HEK293 (cell line): ENCODE data around the gene SLC25A11.

Experiments
- BCL11A ChIP-seq: fragments of 450-650 bp; formaldehyde crosslinking; IDR thresholded peaks from 2 replicates; pipeline ENCODE4 v1.5.1; 2016; ENCODE audit warnings: low read depth, missing biosample characterization, missing genetic modification characterization
- HOXD13 ChIP-seq: sonication (generic); formaldehyde crosslinking; IDR thresholded peaks from 2 replicates; pipeline ENCODE4 v1.8.0; 2022; ENCODE audit warnings: missing genetic modification reagents, borderline replicate concordance
- KLF17 ChIP-seq: fragments of 450-650 bp; formaldehyde crosslinking; IDR thresholded peaks from 2 replicates; pipeline ENCODE4 v1.5.1; 2016; ENCODE audit warnings: missing biosample characterization, missing genetic modification characterization
- PRDM4 ChIP-seq: fragments of 450-650 bp; formaldehyde crosslinking; IDR thresholded peaks from 2 replicates; pipeline ENCODE4 v1.5.1; 2017; ENCODE audit warnings: missing biosample characterization, missing genetic modification characterization
- REPIN1 ChIP-seq: fragments of 450-650 bp; formaldehyde crosslinking; IDR thresholded peaks from 2 replicates; pipeline ENCODE4 v1.5.1; 2017; ENCODE audit warnings: missing biosample characterization, missing genetic modification characterization, low read depth
- SCRT2 ChIP-seq: fragments of 450-650 bp; formaldehyde crosslinking; IDR thresholded peaks from 2 replicates; pipeline ENCODE4 v1.5.1; 2016; ENCODE audit warnings: missing biosample characterization, missing genetic modification characterization
- ZBTB21 ChIP-seq: fragments of 450-650 bp; formaldehyde crosslinking; IDR thresholded peaks from 2 replicates; pipeline ENCODE4 v1.5.1; 2017; ENCODE audit warnings: missing biosample characterization, missing genetic modification characterization
- ZFP3 ChIP-seq: fragments of 450-650 bp; formaldehyde crosslinking; IDR thresholded peaks from 2 replicates; pipeline ENCODE4 v1.5.1; 2016; ENCODE audit warnings: low read depth, missing biosample characterization, missing genetic modification characterization
- ZFP37 ChIP-seq: fragments of 450-650 bp; formaldehyde crosslinking; IDR thresholded peaks from 2 replicates; pipeline ENCODE4 v1.5.1; 2016; ENCODE audit warnings: missing biosample characterization, missing genetic modification characterization
- ZNF140 ChIP-seq: fragments of 450-650 bp; formaldehyde crosslinking; IDR thresholded peaks from 2 replicates; pipeline ENCODE4 v1.5.1; 2016; ENCODE audit warnings: missing biosample characterization, missing genetic modification characterization
- ZNF169 ChIP-seq: fragments of 450-650 bp; formaldehyde crosslinking; IDR thresholded peaks from 2 replicates; pipeline ENCODE4 v1.5.1; 2016; ENCODE audit warnings: missing biosample characterization, missing genetic modification characterization
- ZNF175 ChIP-seq: fragments of 450-650 bp; formaldehyde crosslinking; IDR thresholded peaks from 2 replicates; pipeline ENCODE4 v1.5.1; 2016; ENCODE audit warnings: missing biosample characterization, missing genetic modification characterization
- ZNF18 ChIP-seq: fragments of 450-650 bp; formaldehyde crosslinking; IDR thresholded peaks from 2 replicates; pipeline ENCODE4 v1.5.1; 2016; ENCODE audit warnings: missing biosample characterization, missing genetic modification characterization
- ZNF223 ChIP-seq: fragments of 450-650 bp; formaldehyde crosslinking; IDR thresholded peaks from 2 replicates; pipeline ENCODE4 v1.5.1; 2016; ENCODE audit warnings: missing biosample characterization, missing genetic modification characterization
- ZNF248 ChIP-seq: fragments of 450-650 bp; formaldehyde crosslinking; IDR thresholded peaks from 2 replicates; pipeline ENCODE4 v1.5.1; 2017; ENCODE audit warnings: missing biosample characterization, missing genetic modification characterization
- ZNF280C ChIP-seq: fragments of 450-650 bp; formaldehyde crosslinking; IDR thresholded peaks from 2 replicates; pipeline ENCODE4 v1.5.1; 2016; ENCODE audit warnings: missing biosample characterization, missing genetic modification characterization
- ZNF350 ChIP-seq: fragments of 450-650 bp; formaldehyde crosslinking; IDR thresholded peaks from 2 replicates; pipeline ENCODE4 v1.5.0; 2017; ENCODE audit warnings: missing biosample characterization, mild to moderate bottlenecking, missing genetic modification characterization
- ZNF354C ChIP-seq: fragments of 450-650 bp; formaldehyde crosslinking; IDR thresholded peaks from 2 replicates; pipeline ENCODE4 v1.5.1; 2016; ENCODE audit warnings: missing biosample characterization, missing genetic modification characterization, low read depth, borderline replicate concordance
- ZNF571 ChIP-seq: fragments of 450-650 bp; formaldehyde crosslinking; IDR thresholded peaks from 2 replicates; pipeline ENCODE4 v1.5.0; 2017; ENCODE audit warnings: missing biosample characterization, missing genetic modification characterization
- ZNF596 ChIP-seq: fragments of 450-650 bp; IDR thresholded peaks from 2 replicates; pipeline ENCODE4 v1.5.0; 2018; ENCODE audit warnings: missing biosample characterization, mild to moderate bottlenecking, missing genetic modification characterization, moderate library complexity
- ZNF645 ChIP-seq: fragments of 450-650 bp; formaldehyde crosslinking; IDR thresholded peaks from 2 replicates; pipeline ENCODE4; 2016; ENCODE audit warnings: missing biosample characterization, missing genetic modification characterization
- ZNF664 ChIP-seq: fragments of 450-650 bp; formaldehyde crosslinking; IDR thresholded peaks from 2 replicates; pipeline ENCODE4 v1.5.1; 2016; ENCODE audit warnings: missing biosample characterization, missing genetic modification characterization
- ZNF776 ChIP-seq: fragments of 450-650 bp; formaldehyde crosslinking; IDR thresholded peaks from 2 replicates; pipeline ENCODE4 v1.5.0; 2017; ENCODE audit warnings: missing biosample characterization, missing genetic modification characterization, borderline replicate concordance
- TF ChIP-seq, protein P1 (sequence below): fragments of 450-650 bp; formaldehyde crosslinking; IDR thresholded peaks from 2 replicates; pipeline ENCODE4 v1.5.1; 2016; ENCODE audit warnings: missing biosample characterization, missing genetic modification characterization
- TF ChIP-seq, protein P2 (sequence below): fragments of 450-650 bp; formaldehyde crosslinking; IDR thresholded peaks from 2 replicates; pipeline ENCODE4 v1.5.1; 2016; ENCODE audit warnings: missing biosample characterization, missing genetic modification characterization
- TF ChIP-seq, protein P3 (sequence below): fragments of 450-650 bp; formaldehyde crosslinking; IDR thresholded peaks from 2 replicates; pipeline ENCODE4 v1.5.1; 2016; ENCODE audit warnings: missing biosample characterization, missing genetic modification characterization

SLC25A11 gene

DNA sequence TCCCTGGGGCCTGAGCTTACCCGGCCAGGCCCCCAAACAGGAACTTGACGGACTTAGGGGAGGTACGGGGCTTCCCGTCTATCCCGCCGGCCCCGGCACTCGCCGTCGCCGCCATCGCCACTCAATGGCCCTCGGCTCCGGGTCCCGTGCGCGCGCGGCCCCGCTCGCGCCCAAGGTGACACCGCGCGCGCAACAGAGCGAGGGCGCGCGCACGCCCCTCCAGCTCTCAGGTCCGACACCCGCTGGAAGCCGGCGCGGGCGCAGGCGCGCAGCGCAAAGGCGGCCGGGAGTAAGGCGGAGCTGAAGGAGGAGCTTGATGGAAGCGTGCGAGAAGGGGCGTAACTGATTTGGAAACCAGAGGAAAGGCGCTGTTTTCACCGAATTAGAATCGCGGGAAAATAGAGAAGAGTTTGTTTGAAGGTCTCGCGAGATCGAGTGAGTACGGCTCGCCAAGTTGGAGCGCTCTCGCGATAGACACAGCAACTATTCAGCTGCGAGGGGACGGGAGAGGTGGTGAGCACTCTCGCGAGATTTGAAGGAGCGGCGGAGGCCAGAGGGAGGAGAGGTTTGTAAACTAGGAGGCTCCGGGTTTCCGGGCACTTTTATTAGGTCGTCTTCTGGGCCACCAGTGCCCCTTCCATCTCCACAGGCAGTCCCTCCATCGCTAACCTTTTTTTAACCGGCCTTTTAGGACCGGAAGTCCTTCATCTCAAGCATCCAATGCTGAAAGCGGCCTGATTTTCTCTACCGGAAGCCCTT, at the start of gene SLC25A11, which contains the start of gene RNF167 (continued):
- TF ChIP-seq, protein P1, sequence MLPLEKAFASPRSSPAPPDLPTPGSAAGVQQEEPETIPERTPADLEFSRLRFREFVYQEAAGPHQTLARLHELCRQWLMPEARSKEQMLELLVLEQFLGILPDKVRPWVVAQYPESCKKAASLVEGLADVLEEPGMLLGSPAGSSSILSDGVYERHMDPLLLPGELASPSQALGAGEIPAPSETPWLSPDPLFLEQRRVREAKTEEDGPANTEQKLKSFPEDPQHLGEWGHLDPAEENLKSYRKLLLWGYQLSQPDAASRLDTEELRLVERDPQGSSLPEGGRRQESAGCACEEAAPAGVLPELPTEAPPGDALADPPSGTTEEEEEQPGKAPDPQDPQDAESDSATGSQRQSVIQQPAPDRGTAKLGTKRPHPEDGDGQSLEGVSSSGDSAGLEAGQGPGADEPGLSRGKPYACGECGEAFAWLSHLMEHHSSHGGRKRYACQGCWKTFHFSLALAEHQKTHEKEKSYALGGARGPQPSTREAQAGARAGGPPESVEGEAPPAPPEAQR (tag by site-specific recombination): no peak
- TF ChIP-seq ZFP3 (tag by site-specific recombination) (no peak), ZNF140 (tag by site-specific recombination) (no peak), ZNF571 (no peak), ZNF776 (tag by site-specific recombination) (no peak), REPIN1 (tag by site-specific recombination) (no peak), ZNF18 (tag by site-specific recombination) (no peak), ZNF169 (tag by site-specific recombination) (no peak), BCL11A (tag by site-specific recombination) (no peak), PRDM4 (no peak), ZNF645 (tag by site-specific recombination) (no peak), ZFP37 (tag by site-specific recombination) (no peak), ZNF354C (tag by site-specific recombination) (no peak), ZNF596 (tag by site-specific recombination) (no peak), SCRT2 (peak; percentile 31; the same call in 1 of the 2 replicates), ZNF175 (tag by site-specific recombination) (no peak), HOXD13 (no peak), KLF17 (tag by site-specific recombination) (no peak; the same call in 1 of the 2 replicates), ZNF280C (tag by site-specific recombination) (no peak), ZNF664 (tag by site-specific recombination) (no peak), ZNF223 (tag by site-specific recombination) (no peak), ZBTB21 (tag by site-specific recombination) (peak; percentile 26; the same call in 1 of the 2 replicates), ZNF248 (tag by site-specific recombination) (no peak), ZNF350 (tag by site-specific recombination) (no peak)
- TF ChIP-seq, protein P2, sequence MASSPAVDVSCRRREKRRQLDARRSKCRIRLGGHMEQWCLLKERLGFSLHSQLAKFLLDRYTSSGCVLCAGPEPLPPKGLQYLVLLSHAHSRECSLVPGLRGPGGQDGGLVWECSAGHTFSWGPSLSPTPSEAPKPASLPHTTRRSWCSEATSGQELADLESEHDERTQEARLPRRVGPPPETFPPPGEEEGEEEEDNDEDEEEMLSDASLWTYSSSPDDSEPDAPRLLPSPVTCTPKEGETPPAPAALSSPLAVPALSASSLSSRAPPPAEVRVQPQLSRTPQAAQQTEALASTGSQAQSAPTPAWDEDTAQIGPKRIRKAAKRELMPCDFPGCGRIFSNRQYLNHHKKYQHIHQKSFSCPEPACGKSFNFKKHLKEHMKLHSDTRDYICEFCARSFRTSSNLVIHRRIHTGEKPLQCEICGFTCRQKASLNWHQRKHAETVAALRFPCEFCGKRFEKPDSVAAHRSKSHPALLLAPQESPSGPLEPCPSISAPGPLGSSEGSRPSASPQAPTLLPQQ: no peak
- TF ChIP-seq, protein P3, sequence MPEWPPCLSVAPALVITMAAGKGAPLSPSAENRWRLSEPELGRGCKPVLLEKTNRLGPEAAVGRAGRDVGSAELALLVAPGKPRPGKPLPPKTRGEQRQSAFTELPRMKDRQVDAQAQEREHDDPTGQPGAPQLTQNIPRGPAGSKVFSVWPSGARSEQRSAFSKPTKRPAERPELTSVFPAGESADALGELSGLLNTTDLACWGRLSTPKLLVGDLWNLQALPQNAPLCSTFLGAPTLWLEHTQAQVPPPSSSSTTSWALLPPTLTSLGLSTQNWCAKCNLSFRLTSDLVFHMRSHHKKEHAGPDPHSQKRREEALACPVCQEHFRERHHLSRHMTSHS (tag by site-specific recombination): no peak
